GM23248 (cell line): Measurements from ENCODE around the gene SNX19. TPM values are rescaled to one million over a fixed set of nuclear protein-coding genes. Genes with fewer than 3 reads are reported as not detected.

Experiments
- DNase-seq: peaks from one replicate; pipeline ENCODE4 v3.0.0-alpha.2; 2015
- H2AFZ ChIP-seq: fragments of 200-600 bp; sonication (generic); 2 replicates; pipeline ENCODE4 v1.6.1; 2016; ENCODE audit warnings: antibody characterized with exemption
- H3F3A ChIP-seq: fragments of 200-600 bp; sonication (generic); 2 replicates; pipeline ENCODE4 v1.6.1; 2016; ENCODE audit warnings: mild to moderate bottlenecking, antibody characterized with exemption, mixed run types; ENCODE audit not compliant: insufficient read depth
- H3K27ac ChIP-seq: fragments of 200-600 bp; sonication (generic); 2 replicates; pipeline ENCODE4 v1.5.1; 2016; ENCODE audit warnings: mild to moderate bottlenecking
- H3K27me3 ChIP-seq: fragments of 200-600 bp; sonication (generic); replicated peaks from 2 replicates; pipeline ENCODE4 v1.6.1; 2016; ENCODE audit warnings: mild to moderate bottlenecking; ENCODE audit not compliant: insufficient read depth
- H3K36me3 ChIP-seq: fragments of 200-600 bp; sonication (generic); 2 replicates; pipeline ENCODE4 v1.6.1; 2016; ENCODE audit warnings: low read depth, mild to moderate bottlenecking
- H3K4me1 ChIP-seq: fragments of 200-600 bp; sonication (generic); 2 replicates; pipeline ENCODE4 v1.6.1; 2016; ENCODE audit warnings: mild to moderate bottlenecking; ENCODE audit not compliant: insufficient read depth
- H3K4me2 ChIP-seq: fragments of 200-600 bp; sonication (generic); one replicate; pipeline ENCODE4 v1.6.1; 2016; ENCODE audit warnings: mild to moderate bottlenecking; ENCODE audit not compliant: unreplicated experiment
- H3K4me3 ChIP-seq: fragments of 200-600 bp; sonication (generic); 2 replicates; pipeline ENCODE4 v1.5.1; 2016; ENCODE audit warnings: mild to moderate bottlenecking
- H3K79me2 ChIP-seq: fragments of 200-600 bp; sonication (generic); 2 replicates; pipeline ENCODE4 v1.6.1; 2016; ENCODE audit warnings: mild to moderate bottlenecking; ENCODE audit not compliant: insufficient read depth
- H3K9ac ChIP-seq: fragments of 200-600 bp; sonication (generic); 2 replicates; pipeline ENCODE4 v1.6.1; 2016; ENCODE audit warnings: mild to moderate bottlenecking
- H3K9me2 ChIP-seq: fragments of 200-600 bp; sonication (generic); 2 replicates; pipeline ENCODE4 v1.6.1; 2016; ENCODE audit warnings: mixed run types, mild to moderate bottlenecking, moderate library complexity; ENCODE audit not compliant: insufficient read depth
- H3K9me3 ChIP-seq: fragments of 200-600 bp; sonication (generic); one replicate; pipeline ENCODE4 v1.6.1; 2017; ENCODE audit warnings: low read depth
- H4K20me1 ChIP-seq: fragments of 200-600 bp; sonication (generic); 2 replicates; pipeline ENCODE4 v1.6.0; 2016; ENCODE audit not compliant: insufficient read depth
- EZH2 ChIP-seq: fragments of 200-600 bp; sonication (generic); IDR thresholded peaks from 2 replicates; pipeline ENCODE4 v1.6.1; 2018; ENCODE audit warnings: antibody characterized with exemption, mild to moderate bottlenecking; ENCODE audit not compliant: insufficient read depth, poor library complexity, severe bottlenecking
- EZH2phosphoT487 ChIP-seq: fragments of 200-600 bp; sonication (generic); IDR thresholded peaks from 2 replicates; pipeline ENCODE4 v1.6.1; 2018; ENCODE audit warnings: antibody characterized with exemption, moderate library complexity, mild to moderate bottlenecking, low read depth; ENCODE audit not compliant: insufficient read depth
- WGBS, 2 experiments: methylation state at CpG; one replicate each; pipeline ENCODE4 v1.1.6; 2015 to 2017; ENCODE audit warnings: low lambda C conversion rate in 2 of 2, low coverage in 1 of 2; ENCODE audit errors: missing lambda C conversion rate in 2 of 2; 5-methylcytosine and 5-hydroxymethylcytosine counted together
- in situ Hi-C: fragments of 300-500 bp; cut with MboI; formaldehyde crosslinking; loops from 2 replicates; pipeline ENCODE4 v1.15.0; 2020
- polyA plus RNA-seq: library from polyadenylated mRNA; unstranded; fragments of >200 nt; fragmentation: Nextera tagmentation; extraction: Ambion mirVana; gene quantifications from 2 replicates; pipeline ENCODE4 v1.2.1, GENCODE V29; 2016
- total RNA-seq: library from RNA; depleted of rRNA; stranded (reverse); fragments of >200 nt; shearing (Covaris generic); gene quantifications from 2 replicates; pipeline ENCODE4 v1.2.3, GENCODE V29; 2014

SNX19 gene
- total and polyA plus RNA-seq, 2 experiments from 2014 or later, result 40.3 to 81.9 TPM

- TF ChIP-seq EZH2 (no peak), EZH2phosphoT487 (no peak)
- WGBS, 2 experiments, result 77 to 81% methylated on average over 8 of the region's 8 CpGs
- H3K9ac ChIP-seq, result no peak overlapping the region
- in situ Hi-C loops, result no loop called here
- H3K27me3 ChIP-seq, result no peaks in the 10 kb centered on the region
- no peaks in the 10 kb centered on the region for H4K20me1 ChIP-seq
- DNase-seq, result no peak
- no peaks in the 10 kb centered on the region for H3K9me2 ChIP-seq
- H3K36me3 ChIP-seq, result no peaks in the 10 kb centered on the region
- peaks cover 28% of the 10 kb centered on the region for H3F3A ChIP-seq
- no peak overlapping the region for H3K4me2 ChIP-seq
- peaks cover 23% of the 10 kb centered on the region for H3K4me1 ChIP-seq
- H3K79me2 ChIP-seq, result no peaks in the 10 kb centered on the region
- H3K9me3 ChIP-seq, result no peaks in the 10 kb centered on the region
- H3K27ac ChIP-seq, result no peak overlapping the region
- H2AFZ ChIP-seq, result no peak overlapping the region
- H3K4me3 ChIP-seq, result no peak overlapping the region
These were observed 63.7 kb downstream of the SNX19 start for GRCh38 chr11:130852589-130852988.

GRCh38 chr11:130850185-130850944 lies 65.9 kb downstream of the SNX19 start:
- no peaks in the 10 kb centered on the region for H3K79me2 ChIP-seq
- H4K20me1 ChIP-seq, result no peaks in the 10 kb centered on the region
- peaks cover 44% of the 10 kb centered on the region for H3K4me1 ChIP-seq
- H3K36me3 ChIP-seq, result no peaks in the 10 kb centered on the region
- no peaks in the 10 kb centered on the region for H3K27me3 ChIP-seq
- in situ Hi-C loops, result no loop called here
- H3K9me2 ChIP-seq, result no peaks in the 10 kb centered on the region
- DNase-seq, result no peak
- H3K9ac ChIP-seq, result no peak overlapping the region
- H3K27ac ChIP-seq, result no peak overlapping the region
- TF ChIP-seq EZH2phosphoT487 (no peak), EZH2 (no peak)
- no peaks in the 10 kb centered on the region for H3K9me3 ChIP-seq
- peak overlapping the region; percentile 23 for H3K4me2 ChIP-seq
- H3F3A ChIP-seq, result peaks cover 41% of the 10 kb centered on the region
- no peak overlapping the region for H2AFZ ChIP-seq
- no peak overlapping the region for H3K4me3 ChIP-seq
- WGBS, 2 experiments, result 94 to 97% methylated on average over 6 of the region's 6 CpGs

GRCh38 chr11:130849215-130849568 lies 67.1 kb downstream of the SNX19 start:
- H3K36me3 ChIP-seq, result no peaks in the 10 kb centered on the region
- no peaks in the 10 kb centered on the region for H3K27me3 ChIP-seq
- peak; percentile 95 for DNase-seq
- peaks cover 41% of the 10 kb centered on the region for H3F3A ChIP-seq
- no peaks in the 10 kb centered on the region for H3K9me3 ChIP-seq
- no peak overlapping the region for H3K4me3 ChIP-seq
- H3K9me2 ChIP-seq, result no peaks in the 10 kb centered on the region
- peak overlapping the region; percentile 77 for H3K4me2 ChIP-seq
- WGBS, 2 experiments, result 0 to 2% methylated on average over 2 of the region's 2 CpGs
- H2AFZ ChIP-seq, result 0 out of 2 replicates have a peak overlapping the region, but pooled peaks have one; percentile 11
- peak overlapping the region; percentile 31 for H3K9ac ChIP-seq
- H3K27ac ChIP-seq, result peak overlapping the region; percentile 79
- no peaks in the 10 kb centered on the region for H3K79me2 ChIP-seq
- in situ Hi-C loops, result no loop called here
- TF ChIP-seq EZH2phosphoT487 (no peak), EZH2 (no peak)
- H3K4me1 ChIP-seq, result peaks cover 44% of the 10 kb centered on the region
- no peaks in the 10 kb centered on the region for H4K20me1 ChIP-seq

- H3K27me3 ChIP-seq, result no peaks in the 10 kb centered on the region
- no peaks in the 10 kb centered on the region for H3K36me3 ChIP-seq
- H3K4me3 ChIP-seq, result no peak overlapping the region
- no peaks in the 10 kb centered on the region for H3K9me2 ChIP-seq
- 0 out of 2 replicates have a peak overlapping the region, but pooled peaks have one; percentile 11 for H2AFZ ChIP-seq
- TF ChIP-seq EZH2phosphoT487 (no peak), EZH2 (no peak)
- H3K27ac ChIP-seq, result peak overlapping the region; percentile 79
- no peaks in the 10 kb centered on the region for H3K79me2 ChIP-seq
- H4K20me1 ChIP-seq, result no peaks in the 10 kb centered on the region
- in situ Hi-C loops, result no loop called here
- no peak for DNase-seq
- 59 to 65% methylated on average over 6 of the region's 6 CpGs for WGBS, 2 experiments
- H3K4me1 ChIP-seq, result peaks cover 44% of the 10 kb centered on the region
- no peaks in the 10 kb centered on the region for H3K9me3 ChIP-seq
- H3F3A ChIP-seq, result peaks cover 41% of the 10 kb centered on the region
- H3K9ac ChIP-seq, result peak overlapping the region; percentile 31
- H3K4me2 ChIP-seq, result peak overlapping the region; percentile 77
These were observed 67.7 kb downstream of the SNX19 start for GRCh38 chr11:130848361-130849214.
